HT1080 (cell line): ENCODE data around the gene GRAMD1B. TPM values are rescaled to one million over a fixed set of nuclear protein-coding genes. Genes with fewer than 3 reads are reported as not detected.

ENCODE experiments used
- DNase-seq: peaks from one replicate; pipeline ENCODE4 v3.0.0-alpha.2; 2015; ENCODE audit warnings: low read depth
- total RNA-seq: library from RNA; depleted of rRNA; stranded (reverse); fragments of >200 nt; shearing (Covaris generic); gene quantifications from 2 replicates; pipeline ENCODE4 v1.2.3, GENCODE V29; 2014

The GRAMD1B gene
- total RNA-seq, 1 experiment from 2014 or later, result 70.9 TPM

DNA sequence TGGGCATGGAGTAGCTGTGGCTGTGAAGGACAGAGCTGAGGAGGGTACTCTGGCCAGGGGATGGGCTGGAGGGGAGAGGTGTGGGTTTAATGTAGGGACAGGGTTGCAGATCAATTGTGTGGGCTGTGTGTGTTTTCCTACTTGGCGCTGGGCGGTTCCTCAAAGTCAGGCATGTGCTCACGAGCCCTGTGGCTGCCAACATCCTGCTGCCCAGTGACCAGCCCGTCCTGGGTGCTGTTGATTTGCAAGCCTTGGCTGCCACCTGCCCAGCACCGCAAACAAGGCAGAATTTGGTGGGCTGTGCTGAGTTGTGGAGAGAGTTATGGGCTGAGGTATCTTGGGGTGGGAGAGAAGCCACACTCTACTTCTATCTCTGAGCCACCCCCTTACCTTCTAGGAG, 155.1 kb downstream of the GRAMD1B start:
- DNase-seq, result no peak

DNA sequence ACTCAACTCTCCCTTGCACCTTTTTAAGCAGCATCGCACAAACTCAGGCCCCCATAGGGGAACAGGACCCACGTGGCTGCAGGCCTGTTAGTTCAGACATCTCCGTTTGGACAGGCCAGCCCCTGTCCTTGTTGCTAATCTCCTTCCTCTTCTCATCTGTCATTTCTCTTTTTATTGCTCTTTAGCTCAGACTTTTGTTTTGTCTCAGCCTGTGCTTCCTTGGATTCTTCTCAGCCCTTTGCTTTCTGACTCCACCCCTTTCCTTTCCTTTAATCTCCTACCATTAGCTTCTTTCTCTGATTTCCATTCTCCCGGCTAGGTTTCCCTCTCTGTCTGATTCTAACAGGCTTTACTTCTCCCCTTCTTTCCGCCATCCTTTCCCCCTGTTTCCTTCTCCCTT, 155.6 kb downstream of the GRAMD1B start:
- DNase-seq, result no peak

DNA sequence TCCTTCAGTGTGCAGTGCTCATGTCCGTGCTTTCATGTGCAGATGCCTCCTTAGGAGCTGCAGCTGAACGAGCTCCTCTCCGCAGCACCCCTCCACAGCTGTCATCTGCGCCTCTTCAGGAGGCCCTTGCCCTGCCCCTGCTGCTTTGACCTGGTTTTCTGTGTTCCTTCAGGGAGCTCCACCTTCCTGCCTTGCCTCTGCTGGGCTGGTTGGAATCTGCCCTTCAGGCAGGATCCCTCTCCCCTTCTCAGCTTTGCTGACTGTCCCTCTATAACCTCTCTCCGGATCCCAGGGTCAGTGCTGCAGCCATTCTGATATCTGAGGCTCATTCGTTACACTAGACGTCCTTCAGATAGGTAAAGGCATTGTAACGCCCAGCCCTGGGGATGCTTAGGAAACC, 156.5 kb downstream of the GRAMD1B start:
- no peak for DNase-seq

DNA sequence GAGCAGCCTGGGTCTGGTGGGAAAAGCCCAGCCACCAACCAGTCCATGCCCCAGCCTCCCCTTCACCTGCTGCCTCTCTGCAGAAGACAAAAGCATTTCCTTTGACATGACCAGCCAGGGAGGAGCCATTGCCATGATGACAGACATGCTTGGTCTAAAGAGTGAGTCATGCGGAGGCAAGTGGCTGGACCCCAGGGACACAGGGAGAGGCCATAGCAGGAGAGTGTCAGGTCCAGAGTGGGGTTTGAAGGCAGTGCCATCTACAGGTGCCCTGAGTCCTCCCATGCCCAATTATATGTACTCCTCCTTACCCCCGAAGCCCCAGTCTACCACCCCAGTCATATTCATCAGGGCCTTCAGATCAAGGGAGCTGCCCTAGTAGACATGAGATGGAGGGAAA, 157.0 kb downstream of the GRAMD1B start:
- DNase-seq, result peak; percentile 48

DNA sequence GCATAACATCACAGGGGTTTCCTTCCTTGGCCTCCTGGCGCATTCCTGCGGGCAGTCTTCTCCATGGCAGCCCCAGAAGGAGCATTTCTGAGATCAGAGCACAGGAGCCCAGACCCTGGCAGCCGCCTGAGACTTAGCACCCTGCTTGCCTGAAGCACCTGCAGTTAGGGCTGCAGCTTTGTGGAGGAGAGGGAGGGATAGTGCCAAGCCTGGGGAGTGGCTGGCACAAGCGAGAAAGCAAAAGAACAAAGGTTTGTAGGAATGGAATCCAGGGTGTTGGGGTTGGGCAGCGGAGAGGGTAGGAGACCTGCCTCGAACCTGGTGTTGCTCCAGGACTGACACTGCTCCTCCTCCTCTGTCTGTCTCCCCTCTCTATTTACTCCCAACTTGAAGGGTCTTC, 157.5 kb downstream of the GRAMD1B start:
- no peak for DNase-seq

DNA sequence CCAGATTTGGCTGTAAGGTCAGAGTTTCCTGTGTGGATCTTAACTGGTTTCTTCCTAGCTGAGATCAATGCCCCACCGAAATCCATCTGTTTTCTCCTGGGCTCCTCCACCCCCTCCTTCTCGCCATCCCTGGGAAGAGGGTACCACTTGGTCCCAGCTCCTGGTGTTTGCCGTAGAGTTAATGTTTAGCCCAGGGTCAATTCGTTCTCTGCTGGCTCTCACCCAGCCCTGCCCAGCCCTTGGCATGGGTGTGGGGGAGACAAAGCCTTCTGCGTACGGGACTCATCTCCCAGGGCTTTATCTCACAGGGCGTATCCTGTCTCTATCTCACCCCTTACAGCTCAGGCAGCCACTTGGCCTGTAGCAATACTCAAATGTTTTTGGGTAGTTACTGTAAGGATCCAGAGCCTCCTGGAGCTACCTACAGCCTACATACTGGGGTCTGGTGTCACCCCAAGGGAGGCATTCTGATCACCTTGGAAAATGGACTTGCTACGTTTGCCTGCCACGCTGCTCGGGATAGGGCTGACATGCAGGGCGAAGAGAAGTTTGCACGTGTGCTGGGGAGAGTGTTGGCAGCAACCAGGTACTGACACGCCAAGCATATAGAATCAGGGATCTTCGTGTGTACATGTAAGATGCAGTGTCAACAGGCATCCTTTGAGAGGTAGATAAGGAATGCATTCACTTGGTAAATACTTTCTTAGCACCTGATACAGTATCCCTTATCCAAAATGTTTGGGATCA, 158.2 kb downstream of the GRAMD1B start:
- DNase-seq, result no peak

DNA sequence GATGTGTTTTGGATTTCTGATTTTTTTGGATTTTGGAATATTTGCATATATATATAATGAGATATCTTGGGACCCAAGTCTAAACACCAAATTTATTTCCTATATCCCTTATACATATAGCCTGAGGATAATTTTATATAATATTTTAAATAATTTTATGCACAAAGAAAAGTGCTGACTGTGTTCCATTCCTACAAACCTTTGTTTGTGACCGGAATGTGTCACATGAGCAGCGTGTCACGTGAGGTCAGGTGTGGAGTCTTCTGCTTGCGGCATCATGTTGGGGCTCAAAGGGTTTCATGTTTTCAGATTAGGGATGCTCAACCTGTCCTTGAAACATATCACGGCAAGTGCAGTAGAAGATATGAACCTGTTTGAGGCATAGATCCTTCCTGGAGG, 158.8 kb downstream of the GRAMD1B start:
- no peak for DNase-seq

DNA sequence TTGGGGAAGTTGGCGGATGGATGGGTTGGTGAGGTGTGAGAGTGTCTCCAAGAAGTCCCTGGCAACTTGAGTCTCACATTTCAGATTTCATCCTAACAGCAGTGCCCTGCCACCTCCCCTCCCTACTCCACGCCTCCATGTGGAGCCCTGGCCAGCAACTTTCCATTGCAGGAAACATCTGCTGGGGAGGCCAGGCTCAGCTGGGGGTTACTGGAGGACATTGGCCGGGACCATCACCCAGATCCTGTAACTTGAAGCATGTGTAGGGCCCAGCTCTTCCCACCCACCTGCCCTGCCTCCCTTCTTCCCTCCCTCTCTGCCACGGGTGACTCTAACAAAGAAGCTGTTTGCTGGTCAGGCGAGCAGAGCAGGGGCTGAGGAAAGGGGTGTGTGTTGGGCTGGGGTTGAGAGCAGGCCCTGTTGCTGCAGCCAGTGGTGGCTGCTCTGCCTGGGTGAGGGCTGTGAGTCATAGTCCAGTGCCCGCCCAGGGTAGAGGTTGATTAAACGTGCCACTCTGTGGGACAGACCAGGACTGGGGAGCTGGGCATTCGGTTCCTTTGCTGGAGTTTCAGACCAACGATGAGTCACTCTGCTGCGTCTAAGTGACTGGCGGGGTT, 160.3 kb downstream of the GRAMD1B start:
- peak; percentile 97 for DNase-seq

DNA sequence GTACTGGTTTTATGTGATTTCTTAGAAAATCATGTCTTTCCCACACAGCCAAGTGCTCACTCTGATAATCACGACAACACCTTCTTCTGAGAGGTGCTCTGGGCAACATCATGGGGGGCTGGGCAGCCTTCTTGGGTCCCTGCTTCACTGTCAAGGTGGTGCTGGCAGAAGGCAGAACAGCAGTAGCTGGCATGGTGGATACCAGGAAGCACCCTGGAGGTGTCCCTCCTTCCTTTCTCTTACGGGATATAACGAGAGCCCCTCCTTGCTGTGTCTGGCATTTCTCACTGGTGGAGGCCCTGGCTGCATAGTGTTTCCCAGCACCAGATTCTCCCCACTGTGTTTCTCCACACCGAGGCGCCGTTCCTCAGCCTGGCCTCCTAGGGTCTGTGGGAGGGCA, 163.5 kb downstream of the GRAMD1B start:
- no peak for DNase-seq

DNA sequence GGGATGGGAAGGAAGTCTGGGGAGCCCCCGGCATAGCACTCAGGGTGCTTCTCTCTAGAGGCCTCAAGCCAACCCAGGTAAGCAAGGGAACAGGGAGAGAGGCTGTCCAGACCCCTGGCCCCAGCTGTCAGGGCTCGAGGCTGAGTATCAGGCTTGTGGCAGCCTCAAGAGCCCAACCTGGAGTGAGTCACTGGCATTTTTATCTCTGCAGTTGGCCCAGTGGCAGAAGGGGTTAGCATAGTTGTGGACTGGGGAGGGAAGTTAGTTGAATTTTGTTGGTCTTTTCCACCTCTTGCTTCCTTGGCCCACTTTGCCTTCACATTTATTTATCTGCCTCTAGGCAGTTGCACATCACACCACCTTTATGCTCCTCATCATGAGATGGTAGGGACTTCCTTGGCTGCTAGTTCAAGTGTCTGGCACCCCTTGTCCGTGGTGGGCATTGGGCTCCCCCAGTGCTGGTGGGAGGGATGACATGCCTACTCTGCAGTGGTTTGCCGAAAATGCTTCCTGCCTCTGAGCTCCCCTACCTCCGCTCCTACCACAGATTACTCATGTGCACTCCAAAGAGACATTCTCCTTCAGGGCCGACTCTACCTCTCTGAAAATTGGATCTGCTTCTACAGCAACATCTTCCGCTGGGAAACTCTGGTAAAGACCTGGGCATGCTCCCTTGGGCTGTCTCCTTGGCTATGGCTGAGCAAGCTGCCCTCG, 164.3 kb downstream of the GRAMD1B start:
- peak; percentile 32 for DNase-seq

DNA sequence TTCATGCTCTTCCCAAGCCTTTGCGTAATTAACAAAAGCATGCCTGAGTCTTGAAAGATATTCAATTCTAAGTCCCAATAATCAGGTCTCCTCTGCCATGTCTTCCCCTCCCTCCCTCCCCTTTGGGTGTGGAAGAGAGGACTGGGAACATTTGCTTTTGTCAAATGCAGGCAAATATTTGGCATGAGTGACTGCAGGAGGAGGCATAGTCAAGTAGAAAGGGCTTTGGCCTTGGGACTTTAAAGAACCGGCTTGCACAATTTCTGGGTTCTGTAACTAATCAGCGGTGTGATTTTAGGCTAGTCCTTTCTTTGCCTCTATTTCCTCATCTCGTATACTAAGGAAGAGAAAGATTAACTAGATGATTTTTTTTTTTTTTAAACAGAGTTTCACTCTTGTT, 164.9 kb downstream of the GRAMD1B start:
- DNase-seq, result no peak

DNA sequence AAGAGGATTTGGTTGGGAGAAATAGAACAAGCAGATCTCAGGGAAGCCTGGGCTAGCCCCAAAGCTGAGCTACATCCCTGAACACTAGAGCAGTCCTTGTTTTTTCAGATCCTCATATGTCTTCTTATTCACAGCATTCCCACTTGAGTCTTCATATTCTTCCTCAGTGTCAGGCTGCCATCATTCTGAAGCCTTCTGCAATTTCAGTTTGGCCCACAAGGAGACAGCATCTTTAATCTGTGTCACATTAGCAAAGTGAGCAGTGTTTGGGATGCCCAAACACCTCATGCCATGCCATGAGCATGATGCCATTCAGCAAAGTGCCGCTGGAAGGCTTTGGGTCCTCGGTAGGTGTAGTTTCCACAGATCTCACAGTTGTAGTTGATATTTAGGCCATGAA, 167.8 kb downstream of the GRAMD1B start:
- DNase-seq, result no peak

DNA sequence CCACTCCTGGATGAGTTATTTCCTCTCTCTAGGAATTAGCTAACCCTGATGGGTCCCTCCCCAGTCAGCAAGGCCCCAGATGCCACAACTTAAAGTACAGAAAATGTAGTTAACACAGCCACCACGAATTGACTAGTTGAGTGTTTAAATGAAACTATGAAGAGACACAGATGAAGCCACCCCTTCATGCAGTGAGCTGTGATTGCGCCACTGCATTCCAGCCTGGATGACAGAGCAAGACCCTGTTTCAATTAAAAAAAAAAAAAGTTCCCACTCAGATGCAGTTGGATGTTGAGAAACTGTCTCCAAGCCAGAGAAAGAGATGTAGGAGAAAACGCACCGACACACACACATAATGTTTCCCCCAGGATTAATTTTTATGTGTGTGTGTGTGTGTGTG, 171.1 kb downstream of the GRAMD1B start:
- DNase-seq, result peak; percentile 57

DNA sequence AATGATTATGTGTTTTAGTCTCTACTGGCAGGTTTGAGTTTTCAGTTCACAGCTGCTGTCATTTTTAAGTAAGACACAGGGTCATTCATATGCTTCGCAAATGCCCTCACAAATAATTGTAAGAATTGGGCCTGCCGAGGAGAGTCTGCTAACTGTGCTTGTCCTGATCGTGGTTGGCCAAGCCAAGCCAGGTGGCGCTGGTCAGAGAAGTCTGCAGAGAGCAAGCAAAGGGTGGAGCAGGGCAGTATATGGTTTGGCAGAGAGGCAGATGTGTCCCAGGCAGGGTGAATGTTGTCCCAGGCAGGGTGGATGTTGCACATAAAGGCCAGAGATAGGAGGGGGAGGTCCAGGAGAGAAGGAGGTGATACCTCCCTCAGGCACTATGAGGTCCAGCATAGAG, 171.7 kb downstream of the GRAMD1B start:
- DNase-seq, result no peak

DNA sequence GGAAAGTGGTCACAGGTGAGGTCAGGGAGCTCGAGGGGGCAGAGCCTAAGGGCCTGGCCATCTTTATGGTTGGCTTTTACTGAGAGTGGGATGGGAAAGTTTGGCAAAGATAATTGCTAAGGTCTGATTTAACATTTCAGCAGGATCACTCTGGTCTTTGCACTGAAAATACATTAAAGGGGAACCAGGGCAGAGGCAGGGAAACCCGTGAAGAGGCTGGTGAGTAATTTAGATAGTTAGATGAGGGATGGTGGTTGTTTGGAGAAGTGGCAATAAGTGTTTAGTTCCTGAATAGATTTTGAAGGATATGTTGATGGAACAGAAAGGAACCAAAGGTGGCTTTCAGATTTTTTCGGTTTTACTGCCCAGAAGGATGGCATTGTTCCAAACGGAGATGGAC, 173.6 kb downstream of the GRAMD1B start:
- DNase-seq, result no peak

DNA sequence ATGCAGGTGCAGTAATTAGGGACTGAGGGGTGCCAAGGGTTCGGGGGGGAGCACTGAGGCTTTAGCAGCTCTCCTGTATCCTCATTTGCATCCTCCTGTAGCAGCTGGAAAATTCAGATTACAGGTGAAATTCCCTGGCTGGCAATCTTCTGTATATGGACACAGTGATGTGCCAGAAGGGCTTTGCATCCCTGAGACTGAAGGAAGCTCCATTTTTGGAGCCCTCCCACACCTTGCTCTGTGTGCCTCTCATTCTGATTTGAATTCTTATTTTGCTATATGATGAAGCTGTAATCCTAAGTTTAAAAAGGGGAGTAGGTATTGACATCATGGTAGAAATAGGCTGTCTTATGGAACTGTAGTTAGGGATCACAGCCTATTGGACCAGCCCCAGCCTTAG, 177.7 kb downstream of the GRAMD1B start:
- DNase-seq, result no peak

DNA sequence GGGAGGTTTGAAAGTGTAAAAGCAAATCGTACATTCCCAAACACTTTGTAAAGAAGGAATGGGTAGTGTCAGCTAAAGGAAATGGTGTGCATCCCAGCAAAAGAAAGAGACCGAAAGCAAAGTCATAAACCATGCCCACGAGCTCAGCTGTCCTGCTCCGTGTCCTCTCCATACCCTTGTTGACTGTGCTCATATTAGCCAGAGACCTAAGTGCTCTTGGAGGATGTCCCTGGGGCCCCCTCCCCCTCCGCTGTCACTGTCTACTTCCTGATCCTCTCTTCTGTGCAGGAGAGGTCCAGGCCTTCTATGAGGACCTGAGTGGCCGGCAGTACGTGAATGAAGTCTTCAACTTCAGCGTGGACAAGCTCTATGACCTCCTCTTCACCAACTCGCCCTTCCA, 178.3 kb downstream of the GRAMD1B start:
- DNase-seq, result no peak

DNA sequence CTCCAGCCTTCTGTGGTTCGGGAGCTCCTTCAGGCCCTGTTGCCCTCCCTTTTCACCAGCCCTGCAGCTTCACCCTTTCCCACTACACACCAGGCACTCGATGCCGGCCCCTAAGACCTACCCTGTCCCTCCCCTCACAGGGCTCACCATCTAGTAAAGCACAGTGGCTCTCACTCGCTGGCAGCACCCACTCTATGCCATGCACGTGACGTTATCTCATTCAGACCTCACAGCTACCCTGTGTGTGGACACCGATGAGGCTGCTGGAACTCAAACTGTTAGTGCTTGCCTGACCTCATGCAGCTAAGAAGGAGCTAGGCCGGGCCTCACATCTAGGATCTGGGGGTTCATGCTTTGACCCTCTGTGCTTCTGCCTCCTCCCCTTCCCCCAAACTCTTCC, 178.9 kb downstream of the GRAMD1B start:
- DNase-seq, result no peak

DNA sequence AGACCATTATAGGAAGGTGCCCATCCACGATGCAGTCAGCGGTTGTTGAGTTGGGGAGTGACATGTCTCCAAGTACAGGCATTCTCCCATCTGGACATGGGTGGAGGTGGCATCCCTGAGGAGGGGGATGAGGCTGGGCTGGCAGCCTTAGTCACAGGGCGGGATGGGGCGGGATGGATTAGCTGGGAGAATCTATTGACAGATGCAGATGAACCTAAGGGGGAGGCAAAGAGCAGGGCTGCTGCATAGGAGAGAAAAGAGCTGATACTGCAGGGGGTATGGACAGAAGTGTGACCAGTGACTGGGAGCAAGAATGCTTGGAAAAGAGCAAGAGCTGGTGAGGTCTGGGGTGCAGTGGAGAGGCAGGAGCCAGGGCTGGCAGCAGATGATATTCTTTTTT, 181.6 kb downstream of the GRAMD1B start:
- DNase-seq, result no peak

DNA sequence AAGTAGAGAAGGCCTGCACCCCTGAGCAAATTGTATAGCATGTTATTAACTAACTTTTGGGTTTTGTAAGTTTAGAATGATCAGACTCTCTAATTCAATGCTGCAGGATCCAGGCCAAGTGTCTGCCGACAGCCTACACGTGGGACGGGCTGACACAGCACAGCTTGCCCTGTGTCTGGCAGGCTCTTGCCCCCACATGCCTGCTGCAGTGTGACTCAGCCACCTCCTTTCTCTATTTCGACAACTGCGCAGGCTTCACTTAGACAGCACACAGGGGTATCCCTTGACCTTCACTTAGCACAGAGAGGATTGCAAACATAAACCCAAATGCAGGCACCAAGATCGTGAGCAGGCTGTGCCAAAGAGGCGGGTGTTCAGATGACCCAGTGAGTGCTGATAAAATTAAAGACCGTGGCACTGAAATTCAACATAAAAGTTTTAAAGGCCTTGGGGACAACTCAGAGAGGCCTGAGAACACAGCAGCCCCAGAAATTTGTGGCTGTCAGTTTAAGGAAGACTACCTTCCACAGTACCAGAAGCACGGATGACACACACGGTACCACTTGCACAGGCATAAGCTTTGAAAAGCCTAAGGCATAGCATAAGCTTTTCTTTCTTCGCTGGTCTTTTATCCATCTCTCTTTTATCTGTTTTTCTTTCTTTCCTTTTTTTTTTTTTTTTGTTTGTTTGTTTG, 186.6 kb downstream of the GRAMD1B start:
- no peak for DNase-seq

DNA sequence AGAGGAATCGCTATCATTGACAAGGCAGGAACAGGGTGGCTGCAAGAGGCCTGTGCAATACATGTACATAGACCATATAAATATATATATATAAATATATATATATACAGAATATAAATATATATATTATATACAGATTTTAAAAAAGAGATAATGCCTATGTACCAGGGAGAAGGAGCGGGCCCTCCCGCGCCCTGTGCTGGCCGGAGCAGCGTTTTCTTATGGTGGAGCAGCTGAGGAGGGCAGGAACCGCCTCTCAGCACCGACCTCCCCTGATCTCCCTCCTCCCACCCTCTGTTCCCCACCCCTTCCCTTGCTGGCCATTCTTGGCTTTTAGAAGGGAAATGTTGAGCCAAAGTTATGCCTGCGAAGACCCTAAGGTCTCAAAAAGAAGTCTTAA, 192.5 kb downstream of the GRAMD1B start:
- no peak for DNase-seq

DNA sequence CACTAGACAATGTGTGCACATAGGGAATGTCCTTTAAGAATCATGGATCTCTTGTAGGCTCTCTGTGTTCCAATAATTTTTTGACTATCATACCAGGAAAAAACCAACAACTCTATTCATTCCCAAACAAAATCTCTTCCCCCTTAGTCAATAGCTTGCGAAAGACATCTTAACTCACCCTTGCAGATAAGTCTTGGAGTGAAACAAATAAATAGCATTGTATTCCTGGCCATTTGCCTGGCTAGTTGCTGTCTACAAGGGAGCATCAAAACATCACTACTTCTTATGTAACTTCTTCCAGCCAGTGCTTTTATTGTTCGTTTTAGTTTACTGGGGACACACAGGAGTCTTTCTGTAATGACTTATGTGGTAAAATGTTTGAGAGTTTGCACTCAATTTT, 194.9 kb downstream of the GRAMD1B start:
- DNase-seq, result no peak
